ENCODE measurements around the gene ZNF280C. TPM values are rescaled to one million over a fixed set of nuclear protein-coding genes. Genes with fewer than 3 reads are reported as not detected.

The ZNF280C gene
- total RNA-seq, 1 experiment from 2014 or later, result 7.5 TPM

Small RNA genes within 50 kb of the gene (small RNA-seq; reads per million reads assigned to genes)
- gene RNU6-1130P, result not detected

Other genes with a start within 250 kb of the ZNF280C start
- gene ELF4, start 158.4 kb downstream of the ZNF280C start, total RNA-seq (2014; rRNA removed; shearing (Covaris generic)), result 13.1 and 18.2 TPM in 2 replicates
- gene AIFM1, start 103.1 kb downstream of the ZNF280C start, total RNA-seq (2014; rRNA removed; shearing (Covaris generic)), result 27.0 and 28.3 TPM in 2 replicates
- gene RAB33A, start 96.9 kb downstream of the ZNF280C start, total RNA-seq (2014; rRNA removed; shearing (Covaris generic)), result 0.16 TPM in 1 of 2 replicates, not detected in the other
- 8.4 and 9.6 TPM in 2 replicates for gene SLC25A14, start 71.0 kb upstream of the ZNF280C start, total RNA-seq (2014; rRNA removed; shearing (Covaris generic))
- not detected in 2 replicates for gene GPR119, start 116.8 kb upstream of the ZNF280C start, total RNA-seq (2014; rRNA removed; shearing (Covaris generic))
- 21.7 and 25.4 TPM in 2 replicates for gene RBMX2, start 133.1 kb upstream of the ZNF280C start, total RNA-seq (2014; rRNA removed; shearing (Covaris generic))

Measured in HT1080 (cell line).